Cardiac ventricle fibroblast (primary cell): ENCODE results near the gene CCDC8. TPM values are rescaled to one million over a fixed set of nuclear protein-coding genes. Genes with fewer than 3 reads are reported as not detected.

ENCODE experiments used
- total RNA-seq: library from RNA; depleted of rRNA; stranded (reverse); fragments of >200 nt; gene quantifications from 2 replicates; pipeline ENCODE4 v1.2.3, GENCODE V29; 2015

CCDC8 gene
- total RNA-seq = 59.9 and 62.5 TPM in 2 replicates

DNA sequence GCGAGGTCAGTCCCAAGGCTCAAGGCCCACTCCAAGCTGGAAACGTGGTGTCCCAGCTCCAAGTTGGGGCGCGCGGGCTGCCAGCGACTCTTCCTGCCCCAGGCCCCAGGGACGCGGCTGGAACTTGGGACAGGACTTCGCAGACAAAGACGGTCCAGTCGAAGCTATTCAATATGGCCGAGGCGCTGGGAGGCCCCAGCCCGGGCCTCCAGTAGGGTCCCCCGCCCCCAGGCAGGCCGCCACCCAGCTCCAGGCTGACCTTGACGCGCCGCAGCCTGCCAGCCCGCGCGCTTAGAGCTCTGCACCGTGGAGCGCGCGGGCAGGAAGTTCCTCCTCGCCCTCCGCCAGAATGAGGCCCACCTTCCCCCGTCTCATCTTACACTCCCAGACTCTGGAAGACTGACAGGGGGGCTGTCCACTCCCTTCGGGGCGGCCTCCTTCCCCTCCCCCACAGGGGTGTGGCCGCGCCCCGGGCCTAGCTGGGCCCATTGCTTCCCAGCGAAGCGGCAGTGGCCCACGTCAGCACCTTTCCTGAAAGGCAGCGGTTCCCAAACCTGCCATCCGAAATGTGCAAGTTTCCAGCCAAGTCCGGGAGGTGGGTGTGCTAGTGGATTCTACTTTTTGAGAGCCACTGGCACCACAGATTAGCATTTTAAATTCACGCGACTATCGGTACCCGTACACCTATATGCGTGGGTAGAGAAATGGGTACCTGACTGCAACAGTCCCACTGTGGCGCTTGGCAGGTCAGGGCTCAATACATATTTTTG is at the start of gene CCDC8:
Gene CCDC8 (minus strand): TSS at position 303 of the 770 bp plus-strand sequence. CDS start 754 bp downstream, outside the sequence.

DNA sequence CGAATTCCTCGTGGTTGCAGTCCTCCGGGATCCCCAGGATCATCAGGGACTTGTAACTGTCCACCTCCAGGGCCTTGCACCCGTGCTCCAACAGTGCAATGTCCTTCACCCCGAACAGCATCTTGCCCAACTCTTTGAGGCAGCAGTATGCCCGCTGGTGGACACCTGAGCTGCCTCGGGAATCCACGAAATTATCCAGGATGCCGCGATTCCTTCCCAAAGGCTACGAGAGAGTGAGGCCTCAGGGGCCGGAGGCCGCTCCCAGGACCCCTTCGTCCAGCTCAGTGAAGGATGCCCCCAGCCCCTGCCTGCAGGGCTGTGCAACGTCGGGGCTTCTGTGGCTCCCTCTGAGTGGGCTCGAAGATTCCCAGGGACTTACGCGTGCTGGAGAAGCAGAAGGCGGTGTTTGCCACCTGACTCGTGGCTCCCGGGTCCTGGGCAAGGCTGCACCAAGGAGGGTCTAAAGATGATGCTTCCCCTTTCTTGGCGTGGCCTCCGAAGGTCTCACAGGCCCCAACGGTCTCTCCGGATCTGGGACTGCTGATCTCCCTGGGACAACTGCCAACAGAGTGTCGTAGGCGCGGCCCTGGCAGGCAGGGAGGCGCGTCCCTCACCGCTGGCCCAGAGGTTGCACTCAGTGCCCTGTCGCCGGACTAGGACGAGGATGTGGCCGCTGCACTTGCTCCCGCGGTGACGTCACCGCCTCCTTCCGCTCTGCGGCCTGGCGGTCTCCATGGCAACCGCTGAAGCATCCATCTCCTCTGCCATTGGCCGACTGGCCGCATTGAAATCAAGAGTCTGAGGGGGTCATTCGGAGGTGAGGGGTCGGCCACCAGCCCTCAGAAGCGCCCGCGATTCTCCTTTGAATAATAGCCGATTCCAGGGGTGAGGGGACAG is 15.1 kb upstream of the CCDC8 start, which contains the start of gene PNMA8C:
Gene PNMA8C (minus strand): TSS at position 698 of the 897 bp plus-strand sequence. CDS start 577 bp downstream, at position 121.

Other genes with a start within 250 kb of the CCDC8 start
- not detected in 2 replicates for gene IGFL1, start 183.8 kb downstream of the CCDC8 start, total RNA-seq
- gene HIF3A, start 116.5 kb downstream of the CCDC8 start, total RNA-seq = 12.2 and 32.0 TPM in 2 replicates
- 42.2 and 68.0 TPM in 2 replicates for gene PPP5C, start 66.5 kb downstream of the CCDC8 start, total RNA-seq
- 0.05 TPM in 1 of 2 replicates, not detected in the other for gene PNMA8C, start 15.4 kb upstream of the CCDC8 start, total RNA-seq
- 4.1 and 5.6 TPM in 2 replicates for gene PNMA8A, start 58.0 kb upstream of the CCDC8 start, total RNA-seq
- 3.4 and 4.1 TPM in 2 replicates for gene PNMA8B, start 82.3 kb upstream of the CCDC8 start, total RNA-seq
- 175 and 246 TPM in 2 replicates for gene CALM3, start 187.8 kb upstream of the CCDC8 start, total RNA-seq
- 5.9 and 8.2 TPM in 2 replicates for gene PTGIR, start 211.5 kb upstream of the CCDC8 start, total RNA-seq
- not detected in 2 replicates for gene GNG8, start 222.6 kb upstream of the CCDC8 start, total RNA-seq
- 7.3 and 8.4 TPM in 2 replicates for gene DACT3, start 247.6 kb upstream of the CCDC8 start, total RNA-seq